Thyroid gland (tissue), 4 donors: Measurements from ENCODE around the gene TRAF3IP1. TPM values are rescaled to one million over a fixed set of nuclear protein-coding genes. Genes with fewer than 3 reads are reported as not detected.
"Not testable (repeated sequence)": the region's sequence is repeated elsewhere in the genome, so short reads cannot be mapped to it uniquely, and the experiment has no call there.

Source experiments
- DNase-seq, 2 donors: peaks; one replicate each; pipeline ENCODE4 v3.0.0-alpha.2; 2019
- H3K27ac ChIP-seq, 3 donors: fragments of 200-600 bp; sonication (generic); 1 replicate in 2 of 3; 2 replicates in 1 of 3; pipeline ENCODE4 v1.5.1; 2016 to 2019; ENCODE audit warnings: mild to moderate bottlenecking in 1 of 3, moderate library complexity in 1 of 3
- H3K27me3 ChIP-seq: fragments of 200-600 bp; sonication (generic); one replicate; pipeline ENCODE4 v1.5.1; 2019
- H3K36me3 ChIP-seq, 2 donors: fragments of 200-600 bp; sonication (generic); one replicate each; pipeline ENCODE4 v1.5.1; 2016 to 2019
- H3K4me1 ChIP-seq, 2 donors: fragments of 200-600 bp; sonication (generic); one replicate each; pipeline ENCODE4 v1.5.1; 2017 to 2019
- H3K4me3 ChIP-seq, 3 donors: fragments of 200-600 bp; sonication (generic); replicated peaks in 1 of 3; 1 replicate in 2 of 3; 2 replicates in 1 of 3; pipeline ENCODE4 v1.5.1; 2016; ENCODE audit warnings: mild to moderate bottlenecking in 1 of 3
- H3K9me3 ChIP-seq: fragments of 200-600 bp; sonication (generic); one replicate; pipeline ENCODE4 v1.5.1; 2017
- POLR2A ChIP-seq, 2 donors: fragments of 450-650 bp; IDR thresholded peaks; one replicate each; pipeline ENCODE4 v1.6.1; 2017; ENCODE audit warnings: antibody characterized with exemption in 2 of 2, mild to moderate bottlenecking in 2 of 2, moderate library complexity in 1 of 2
- WGBS, 2 donors: methylation state at CpG; one replicate each; pipeline ENCODE4 v1.1.5; 2017; 5-methylcytosine and 5-hydroxymethylcytosine counted together
- intact Hi-C: fragments of 100-400 bp; cut with DNase I; formaldehyde crosslinking; loops from one replicate; pipeline ENCODE4 v1.15.1; 2023
- total RNA-seq, 4 donors: library from RNA; depleted of rRNA; stranded (reverse); fragments of >200 nt; gene quantifications; one replicate each; pipeline ENCODE4 v1.2.3, GENCODE V29; 2016
- TF ChIP-seq, protein P1 (sequence below), 6 experiments: fragments of 200-600 bp in 3 of 6; fragments of 450-650 bp in 3 of 6; sonication (generic) in 3 of 6; IDR thresholded peaks; one replicate each; pipeline ENCODE4 v1.5.1; 2016 to 2019; ENCODE audit warnings: antibody characterized with exemption in 6 of 6, mild to moderate bottlenecking in 2 of 6, inconsistent platforms in 1 of 6, moderate library complexity in 1 of 6

TRAF3IP1 gene, protein sequence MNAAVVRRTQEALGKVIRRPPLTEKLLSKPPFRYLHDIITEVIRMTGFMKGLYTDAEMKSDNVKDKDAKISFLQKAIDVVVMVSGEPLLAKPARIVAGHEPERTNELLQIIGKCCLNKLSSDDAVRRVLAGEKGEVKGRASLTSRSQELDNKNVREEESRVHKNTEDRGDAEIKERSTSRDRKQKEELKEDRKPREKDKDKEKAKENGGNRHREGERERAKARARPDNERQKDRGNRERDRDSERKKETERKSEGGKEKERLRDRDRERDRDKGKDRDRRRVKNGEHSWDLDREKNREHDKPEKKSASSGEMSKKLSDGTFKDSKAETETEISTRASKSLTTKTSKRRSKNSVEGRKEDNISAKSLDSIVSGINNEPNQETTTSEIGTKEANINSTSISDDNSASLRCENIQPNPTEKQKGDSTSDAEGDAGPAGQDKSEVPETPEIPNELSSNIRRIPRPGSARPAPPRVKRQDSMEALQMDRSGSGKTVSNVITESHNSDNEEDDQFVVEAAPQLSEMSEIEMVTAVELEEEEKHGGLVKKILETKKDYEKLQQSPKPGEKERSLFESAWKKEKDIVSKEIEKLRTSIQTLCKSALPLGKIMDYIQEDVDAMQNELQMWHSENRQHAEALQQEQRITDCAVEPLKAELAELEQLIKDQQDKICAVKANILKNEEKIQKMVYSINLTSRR
- total RNA-seq = 10 to 100 TPM; 19.5 to 24.7 (median 22.2) TPM

DNA sequence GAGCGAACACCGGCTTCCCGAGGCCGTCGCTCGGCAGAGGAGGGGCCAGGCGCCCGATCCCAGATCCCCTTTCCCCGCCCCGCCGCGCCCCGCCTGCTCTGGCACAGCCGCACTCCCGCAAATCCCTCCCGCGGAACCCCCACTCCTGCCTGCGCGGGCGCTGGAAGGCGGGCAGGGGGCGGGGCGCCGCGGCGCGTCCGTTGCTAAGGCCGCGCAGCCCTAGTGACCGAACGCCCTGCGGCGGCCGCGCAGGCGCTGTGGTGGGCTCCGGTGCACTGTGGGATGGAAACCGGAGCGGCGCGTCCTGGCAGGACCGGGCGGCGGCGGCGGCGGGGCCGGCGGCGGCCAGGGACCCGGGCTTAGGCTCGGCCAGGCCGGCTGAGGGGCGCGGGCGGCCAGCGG is at the start of gene TRAF3IP1:
Gene TRAF3IP1, plus strand, starts transcription at position 273 of the 402 bp plus-strand sequence. CDS start 145 bp downstream, outside the sequence.
- H3K27ac ChIP-seq = peak within 1 kb of the TSS; percentile 8 to 52 (median 17)
- 0% methylated on average over 3 of the region's 58 CpGs; no CpG with 5 or more reads in 1 of the 2 donors for WGBS, 2 donors
- no peaks in the 10 kb centered on the region for H3K9me3 ChIP-seq
- peaks cover 8 to 15% of the 10 kb centered on the region in 2 donors for H3K4me1 ChIP-seq
- H3K27me3 ChIP-seq = no peaks in the 10 kb centered on the region
- intact Hi-C loops = no loop called here
- H3K4me3 ChIP-seq = peak within 1 kb of the TSS; percentile 56 to 98 (median 59)
- peak; percentile 97 for DNase-seq
- TF ChIP-seq, protein P1, sequence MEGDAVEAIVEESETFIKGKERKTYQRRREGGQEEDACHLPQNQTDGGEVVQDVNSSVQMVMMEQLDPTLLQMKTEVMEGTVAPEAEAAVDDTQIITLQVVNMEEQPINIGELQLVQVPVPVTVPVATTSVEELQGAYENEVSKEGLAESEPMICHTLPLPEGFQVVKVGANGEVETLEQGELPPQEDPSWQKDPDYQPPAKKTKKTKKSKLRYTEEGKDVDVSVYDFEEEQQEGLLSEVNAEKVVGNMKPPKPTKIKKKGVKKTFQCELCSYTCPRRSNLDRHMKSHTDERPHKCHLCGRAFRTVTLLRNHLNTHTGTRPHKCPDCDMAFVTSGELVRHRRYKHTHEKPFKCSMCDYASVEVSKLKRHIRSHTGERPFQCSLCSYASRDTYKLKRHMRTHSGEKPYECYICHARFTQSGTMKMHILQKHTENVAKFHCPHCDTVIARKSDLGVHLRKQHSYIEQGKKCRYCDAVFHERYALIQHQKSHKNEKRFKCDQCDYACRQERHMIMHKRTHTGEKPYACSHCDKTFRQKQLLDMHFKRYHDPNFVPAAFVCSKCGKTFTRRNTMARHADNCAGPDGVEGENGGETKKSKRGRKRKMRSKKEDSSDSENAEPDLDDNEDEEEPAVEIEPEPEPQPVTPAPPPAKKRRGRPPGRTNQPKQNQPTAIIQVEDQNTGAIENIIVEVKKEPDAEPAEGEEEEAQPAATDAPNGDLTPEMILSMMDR (IDR thresholded peaks at IDR 0.05) = no peak
- peak in 1 of 2 donors; percentile 69 for TF ChIP-seq POLR2A (IDR thresholded peaks at IDR 0.05)
- H3K36me3 ChIP-seq = peaks cover 0 to 3% of the 10 kb centered on the region in 2 donors

DNA sequence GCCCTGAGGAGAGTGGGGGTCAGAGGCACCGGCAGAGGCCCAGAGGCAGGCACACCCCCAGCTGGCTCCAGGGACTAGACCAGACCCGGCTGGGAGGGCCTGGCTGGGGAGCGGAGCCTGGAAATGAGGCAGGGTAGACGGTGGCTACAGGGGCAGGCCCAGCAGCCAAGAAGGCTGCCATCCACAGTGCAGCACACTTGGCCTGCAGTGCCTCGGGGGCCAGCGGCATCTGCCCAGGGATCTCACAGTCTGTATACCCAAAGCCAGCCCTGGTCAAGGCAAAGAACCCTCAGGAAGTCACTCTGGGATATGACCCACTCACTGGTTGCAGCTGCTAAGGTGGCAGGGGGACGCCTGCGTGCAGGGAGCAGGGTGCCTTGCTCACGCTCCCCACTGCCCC is 49.7 kb upstream of the TRAF3IP1 start:
- DNase-seq = no peak
- no peak for TF ChIP-seq POLR2A (IDR thresholded peaks at IDR 0.05)
- TF ChIP-seq, protein P1 (IDR thresholded peaks at IDR 0.05) = no peak
- H3K4me1 ChIP-seq = no peaks in the 10 kb centered on the region
- no peak overlapping the region for H3K4me3 ChIP-seq
- no peak overlapping the region for H3K27ac ChIP-seq
- intact Hi-C loops = no loop called here
- no peaks in the 10 kb centered on the region for H3K9me3 ChIP-seq
- H3K36me3 ChIP-seq = peaks cover 44 to 58% of the 10 kb centered on the region in 2 donors
- 91 to 92% methylated on average over 6 to 7 of the region's 9 CpGs for WGBS, 2 donors
- no peaks in the 10 kb centered on the region for H3K27me3 ChIP-seq

DNA sequence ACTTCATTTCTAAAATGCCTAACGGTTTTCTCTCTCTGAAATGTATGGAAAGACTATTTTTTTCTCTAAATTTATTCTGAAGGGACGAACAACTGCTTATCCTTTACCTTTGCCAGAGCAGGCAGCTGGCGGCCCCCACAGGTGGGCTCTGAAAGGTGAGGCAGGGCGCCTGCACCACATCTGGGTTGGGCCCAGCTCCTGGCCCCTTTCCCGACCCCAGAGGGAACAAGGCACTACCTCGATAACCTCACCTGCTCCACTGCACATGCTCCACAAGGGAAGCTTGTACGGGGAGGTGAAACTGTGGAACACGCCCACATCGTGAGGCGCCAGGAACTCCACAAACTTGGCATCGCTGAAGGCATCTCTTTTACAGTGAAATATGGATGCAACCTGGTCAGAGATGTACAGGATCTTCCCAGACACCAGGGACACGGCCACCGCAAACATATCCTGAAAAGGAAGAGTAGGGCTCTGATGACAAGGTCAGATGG is 49.2 kb upstream of the TRAF3IP1 start:
- H3K36me3 ChIP-seq = peaks cover 47 to 60% of the 10 kb centered on the region in 2 donors
- intact Hi-C loops = no loop called here
- no peak overlapping the region for H3K27ac ChIP-seq
- H3K9me3 ChIP-seq = no peaks in the 10 kb centered on the region
- no peaks in the 10 kb centered on the region for H3K27me3 ChIP-seq
- no peak for DNase-seq
- 86 to 91% methylated on average over 13 of the region's 13 CpGs for WGBS, 2 donors
- TF ChIP-seq, protein P1 (IDR thresholded peaks at IDR 0.05) = no peak
- TF ChIP-seq POLR2A (IDR thresholded peaks at IDR 0.05) = no peak
- H3K4me3 ChIP-seq = no peak overlapping the region
- no peaks in the 10 kb centered on the region for H3K4me1 ChIP-seq

DNA sequence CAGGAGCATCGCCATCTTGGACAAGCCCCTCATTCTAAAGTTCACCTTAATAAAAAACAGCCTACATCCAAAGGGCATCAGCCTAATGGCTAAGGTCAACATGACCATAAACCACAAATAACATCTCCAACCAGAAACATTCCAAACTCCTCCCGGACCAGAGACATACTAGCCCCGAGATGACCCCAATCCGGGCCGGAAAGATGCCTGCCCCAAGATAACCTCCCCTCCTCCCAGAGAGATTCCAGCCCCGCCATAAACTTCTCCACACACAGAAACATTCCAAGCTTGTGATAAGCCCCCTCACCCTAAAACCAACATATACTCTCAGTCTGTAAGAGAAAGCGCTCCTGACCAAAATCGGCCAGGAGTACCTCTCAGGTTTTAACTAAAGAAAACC is 48.6 kb upstream of the TRAF3IP1 start:
- intact Hi-C loops, DNase-seq, H3K4me1 ChIP-seq, H3K27me3 ChIP-seq, H3K27ac ChIP-seq, H3K9me3 ChIP-seq, H3K4me3 ChIP-seq: not testable (repeated sequence)
- 81 to 88% methylated on average over 8 of the region's 8 CpGs for WGBS, 2 donors
- peaks cover 52 to 60% of the 10 kb centered on the region in 2 donors for H3K36me3 ChIP-seq

DNA sequence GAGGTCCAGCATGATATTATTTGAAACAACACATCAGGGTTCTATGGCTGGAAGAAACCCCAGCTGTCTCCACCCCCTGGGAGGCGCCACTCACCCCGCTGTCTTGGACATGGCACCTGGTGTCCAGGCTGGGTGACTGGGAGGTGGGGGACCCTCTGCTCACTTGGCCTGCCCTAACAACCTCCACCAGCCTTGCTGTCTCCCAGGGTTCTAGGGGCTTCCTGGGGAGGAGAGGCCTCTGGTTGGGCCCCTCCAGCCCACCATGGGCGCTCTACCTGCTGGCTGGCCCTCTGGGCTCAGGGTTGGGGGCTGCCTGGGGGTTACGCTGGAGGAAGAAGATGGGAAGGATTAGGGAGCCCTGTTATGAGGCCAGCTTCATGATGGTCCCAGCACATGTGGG is 48.2 kb upstream of the TRAF3IP1 start:
- Histone ChIP-seq H3K4me1 (no peaks in the 10 kb centered on the region), H3K27ac (no peak overlapping the region), H3K9me3 (no peaks in the 10 kb centered on the region), H3K27me3 (no peaks in the 10 kb centered on the region), H3K36me3 (peaks cover 52 to 60% of the 10 kb centered on the region in 2 donors), H3K4me3 (no peak overlapping the region)
- 88 to 95% methylated on average over 3 to 4 of the region's 4 CpGs for WGBS, 2 donors
- intact Hi-C loops = no loop called here
- TF ChIP-seq POLR2A (IDR thresholded peaks at IDR 0.05) = no peak
- TF ChIP-seq, protein P1 (IDR thresholded peaks at IDR 0.05) = no peak
- DNase-seq = no peak

DNA sequence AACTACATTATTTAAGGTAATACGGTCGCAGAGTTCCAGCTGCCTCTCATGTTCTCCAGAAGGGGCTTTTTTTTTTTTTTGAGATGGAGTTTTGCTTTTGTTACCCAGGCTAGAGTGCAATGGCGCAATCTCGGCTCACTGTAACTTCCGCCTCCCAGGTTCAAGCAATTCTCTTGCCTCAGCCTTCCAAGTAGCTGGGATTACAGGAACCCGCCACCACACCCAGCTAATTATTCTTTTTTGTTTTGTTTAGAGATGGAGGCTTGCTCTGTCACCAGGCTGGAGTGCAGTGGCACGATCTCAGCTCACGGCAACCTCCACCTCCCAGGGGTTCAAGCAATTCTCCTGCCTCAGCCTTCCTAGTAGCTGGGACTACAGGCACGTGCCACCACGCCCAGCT is 46.9 kb upstream of the TRAF3IP1 start:
- DNase-seq, H3K27me3 ChIP-seq, H3K4me1 ChIP-seq, H3K4me3 ChIP-seq, intact Hi-C loops, H3K27ac ChIP-seq, H3K9me3 ChIP-seq: not testable (repeated sequence)
- 94 to 95% methylated on average over 10 of the region's 10 CpGs for WGBS, 2 donors
- H3K36me3 ChIP-seq = peaks cover 43 to 48% of the 10 kb centered on the region in 2 donors
